Neutrophil (primary cell): ENCODE measurements around the gene SLC6A7.

Experiments
- H3K27ac ChIP-seq: fragments of 200-600 bp; sonication (generic); 2 replicates; pipeline ENCODE4 v1.5.1; 2016; ENCODE audit warnings: mild to moderate bottlenecking, moderate library complexity
- H3K27me3 ChIP-seq: fragments of 200-600 bp; sonication (generic); 2 replicates; pipeline ENCODE4 v1.6.0; 2016; ENCODE audit warnings: mild to moderate bottlenecking
- H3K36me3 ChIP-seq: fragments of 200-600 bp; sonication (generic); 2 replicates; pipeline ENCODE4 v1.5.1; 2017
- H3K4me1 ChIP-seq, 2 experiments: fragments of 200-600 bp in 1 of 2; sonication (generic) in 1 of 2; 1 replicate in 1 of 2; 2 replicates in 1 of 2; pipeline versions ENCODE4 v1.5.1 to v1.6.1; 2013 to 2016; ENCODE audit warnings: low read depth in 1 of 2, low read length in 1 of 2, mild to moderate bottlenecking in 1 of 2, moderate library complexity in 1 of 2; ENCODE audit not compliant: control insufficient read depth in 1 of 2, insufficient read depth in 1 of 2
- H3K4me3 ChIP-seq, 2 experiments: fragments of 200-600 bp in 1 of 2; sonication (generic) in 1 of 2; 1 replicate in 1 of 2; 2 replicates in 1 of 2; pipeline ENCODE4 v1.5.1; 2013 to 2016; ENCODE audit warnings: low read depth in 1 of 2, low read length in 1 of 2, mild to moderate bottlenecking in 1 of 2, moderate library complexity in 1 of 2
- H3K9me3 ChIP-seq: fragments of 200-600 bp; sonication (generic); 2 replicates; pipeline ENCODE4 v1.5.1; 2016
- TF ChIP-seq, protein P1 (sequence below): fragments of 200-600 bp; sonication (generic); IDR thresholded peaks from 2 replicates; pipeline ENCODE4 v1.5.1; 2016; ENCODE audit warnings: antibody characterized with exemption

Gene SLC6A7

DNA sequence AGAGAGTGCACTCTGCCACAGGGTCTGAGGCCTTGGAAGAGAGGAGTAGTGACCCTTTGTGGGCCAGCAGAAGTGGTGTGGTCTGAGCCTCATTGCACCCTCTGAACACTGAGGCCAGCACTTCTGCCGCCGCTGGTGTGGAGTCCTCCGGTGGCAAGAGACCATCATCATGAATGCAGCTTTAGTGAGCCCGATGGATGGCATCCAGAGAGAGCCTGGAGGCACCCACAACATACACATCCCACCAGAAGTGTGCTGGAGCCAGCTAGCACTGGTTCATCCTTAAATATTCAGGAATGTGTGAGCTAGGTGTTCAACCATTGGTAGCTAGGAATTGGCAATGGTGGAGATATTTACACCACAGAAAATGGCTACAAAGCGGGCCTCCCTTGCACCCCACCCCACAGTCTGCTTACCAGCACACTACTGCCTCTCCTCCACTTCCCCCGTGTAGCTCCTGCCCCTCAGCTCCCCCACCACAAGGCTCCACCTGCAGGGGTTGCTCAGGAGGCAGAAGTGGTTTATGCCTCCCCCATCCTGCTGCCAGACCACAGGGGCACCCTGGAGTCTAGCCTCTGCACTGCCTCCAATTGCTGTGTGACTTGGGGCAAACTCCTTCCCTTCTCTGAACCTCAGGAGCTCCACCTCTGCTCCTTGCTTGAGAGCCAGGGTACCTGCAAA is 16.4 kb downstream of the SLC6A7 start:
- H3K27me3 ChIP-seq: peaks cover 41% of the 10 kb centered on the region
- H3K27ac ChIP-seq: no peak overlapping the region
- no peaks in the 10 kb centered on the region for H3K9me3 ChIP-seq
- TF ChIP-seq, protein P1, sequence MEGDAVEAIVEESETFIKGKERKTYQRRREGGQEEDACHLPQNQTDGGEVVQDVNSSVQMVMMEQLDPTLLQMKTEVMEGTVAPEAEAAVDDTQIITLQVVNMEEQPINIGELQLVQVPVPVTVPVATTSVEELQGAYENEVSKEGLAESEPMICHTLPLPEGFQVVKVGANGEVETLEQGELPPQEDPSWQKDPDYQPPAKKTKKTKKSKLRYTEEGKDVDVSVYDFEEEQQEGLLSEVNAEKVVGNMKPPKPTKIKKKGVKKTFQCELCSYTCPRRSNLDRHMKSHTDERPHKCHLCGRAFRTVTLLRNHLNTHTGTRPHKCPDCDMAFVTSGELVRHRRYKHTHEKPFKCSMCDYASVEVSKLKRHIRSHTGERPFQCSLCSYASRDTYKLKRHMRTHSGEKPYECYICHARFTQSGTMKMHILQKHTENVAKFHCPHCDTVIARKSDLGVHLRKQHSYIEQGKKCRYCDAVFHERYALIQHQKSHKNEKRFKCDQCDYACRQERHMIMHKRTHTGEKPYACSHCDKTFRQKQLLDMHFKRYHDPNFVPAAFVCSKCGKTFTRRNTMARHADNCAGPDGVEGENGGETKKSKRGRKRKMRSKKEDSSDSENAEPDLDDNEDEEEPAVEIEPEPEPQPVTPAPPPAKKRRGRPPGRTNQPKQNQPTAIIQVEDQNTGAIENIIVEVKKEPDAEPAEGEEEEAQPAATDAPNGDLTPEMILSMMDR: no peak
- no peak overlapping the region for H3K4me3 ChIP-seq
- peaks cover 0 to 3% of the 10 kb centered on the region in 2 experiments for H3K4me1 ChIP-seq
- no peaks in the 10 kb centered on the region for H3K36me3 ChIP-seq

DNA sequence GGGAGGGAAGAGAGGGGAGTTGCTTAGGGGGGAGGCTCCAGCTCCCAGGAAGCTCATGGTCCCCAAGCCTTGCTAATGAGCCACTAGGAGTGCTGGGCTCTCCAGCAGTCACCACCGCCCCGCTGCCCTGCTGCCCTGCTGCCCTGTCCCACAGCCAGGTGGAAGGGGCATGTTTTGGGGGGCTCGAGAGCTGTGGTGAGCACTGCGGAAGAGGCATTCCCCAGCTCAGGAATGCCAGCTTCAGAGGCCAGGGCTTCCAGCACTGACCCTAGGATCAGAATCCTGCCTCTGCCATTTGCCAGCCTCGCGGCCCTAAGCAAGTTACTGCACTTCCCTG is 16.9 kb downstream of the SLC6A7 start:
- H3K27ac ChIP-seq: no peak overlapping the region
- TF ChIP-seq, protein P1: no peak
- H3K9me3 ChIP-seq: no peaks in the 10 kb centered on the region
- no peak overlapping the region for H3K4me3 ChIP-seq
- H3K27me3 ChIP-seq: peaks cover 41% of the 10 kb centered on the region
- no peaks in the 10 kb centered on the region for H3K36me3 ChIP-seq
- peaks cover 0 to 3% of the 10 kb centered on the region in 2 experiments for H3K4me1 ChIP-seq

DNA sequence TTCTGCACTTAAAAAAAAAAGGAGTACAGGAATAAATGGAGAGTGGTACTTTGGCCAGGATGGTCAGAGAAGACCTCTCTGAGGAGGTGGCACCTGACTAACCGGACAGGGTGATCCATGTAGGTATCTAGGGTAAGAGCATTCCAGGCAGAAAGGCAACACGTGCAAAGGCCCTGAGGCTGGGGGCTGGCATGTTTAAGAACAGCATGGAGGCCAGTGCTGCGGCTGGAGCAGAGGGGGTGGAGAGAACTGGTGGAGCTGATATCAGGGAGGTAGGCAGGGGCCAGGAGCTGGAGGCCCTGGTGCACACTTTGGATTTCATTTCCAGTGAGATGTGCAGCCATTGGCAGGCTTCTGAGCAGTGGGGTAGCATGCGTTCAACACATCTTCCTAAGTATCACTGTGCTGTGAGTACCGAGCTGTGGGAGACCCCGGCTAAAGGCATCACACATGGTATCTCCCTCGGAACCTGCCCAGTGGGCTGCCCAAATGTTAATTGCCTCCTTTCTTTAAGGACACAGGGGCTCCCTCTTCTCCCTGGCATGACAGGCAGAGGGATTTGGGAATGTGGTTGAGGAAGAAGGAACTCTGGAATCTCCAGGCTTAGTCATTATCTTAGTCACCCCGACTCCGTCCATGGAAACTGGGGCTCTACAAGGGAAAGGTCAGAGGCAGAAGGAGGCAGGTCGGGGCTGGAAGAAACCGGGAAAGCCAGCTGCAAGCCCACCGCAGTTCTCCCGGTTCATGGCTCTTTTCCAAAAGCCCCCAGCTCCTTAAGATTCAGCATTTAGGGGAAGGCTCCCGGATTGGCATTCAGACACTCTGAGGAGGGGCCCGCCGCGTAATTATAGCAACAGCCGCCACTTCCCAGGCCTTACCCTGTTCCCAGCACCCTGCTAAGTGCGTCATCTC is 18.6 kb downstream of the SLC6A7 start:
- TF ChIP-seq, protein P1: no peak
- Histone ChIP-seq H3K4me1 (peaks cover 0 to 3% of the 10 kb centered on the region in 2 experiments), H3K36me3 (no peaks in the 10 kb centered on the region), H3K4me3 (no peak overlapping the region), H3K9me3 (no peaks in the 10 kb centered on the region), H3K27me3 (peaks cover 41% of the 10 kb centered on the region), H3K27ac (no peak overlapping the region)

DNA sequence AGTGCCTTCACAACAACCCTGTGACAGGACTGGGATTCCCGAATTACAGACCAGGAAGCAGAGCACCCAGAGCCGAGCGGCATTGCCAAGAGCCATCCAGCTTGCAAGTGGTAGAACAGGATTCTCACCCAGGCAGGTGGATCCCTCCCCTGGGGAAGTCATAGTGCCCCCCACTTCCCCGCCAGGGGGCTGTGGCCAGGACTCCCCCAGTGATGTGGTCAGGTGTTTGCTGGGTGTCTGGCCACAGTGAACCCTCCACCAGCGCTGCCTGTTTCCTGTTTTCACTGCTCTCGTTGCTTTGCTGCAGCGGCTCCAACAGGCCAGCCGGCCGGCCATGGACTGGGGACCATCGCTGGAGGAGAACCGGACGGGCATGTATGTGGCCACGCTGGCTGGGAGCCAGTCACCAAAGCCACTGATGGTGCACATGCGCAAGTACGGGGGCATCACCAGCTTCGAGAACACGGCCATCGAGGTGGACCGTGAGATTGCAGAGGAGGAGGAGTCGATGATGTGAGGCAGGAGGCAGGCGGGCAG is 19.3 kb downstream of the SLC6A7 start:
- H3K36me3 ChIP-seq: no peaks in the 10 kb centered on the region
- H3K27me3 ChIP-seq: peaks cover 41% of the 10 kb centered on the region
- H3K4me3 ChIP-seq: no peak overlapping the region
- TF ChIP-seq, protein P1: no peak
- no peaks in the 10 kb centered on the region for H3K9me3 ChIP-seq
- H3K27ac ChIP-seq: no peak overlapping the region
- H3K4me1 ChIP-seq: peaks cover 0 to 3% of the 10 kb centered on the region in 2 experiments

DNA sequence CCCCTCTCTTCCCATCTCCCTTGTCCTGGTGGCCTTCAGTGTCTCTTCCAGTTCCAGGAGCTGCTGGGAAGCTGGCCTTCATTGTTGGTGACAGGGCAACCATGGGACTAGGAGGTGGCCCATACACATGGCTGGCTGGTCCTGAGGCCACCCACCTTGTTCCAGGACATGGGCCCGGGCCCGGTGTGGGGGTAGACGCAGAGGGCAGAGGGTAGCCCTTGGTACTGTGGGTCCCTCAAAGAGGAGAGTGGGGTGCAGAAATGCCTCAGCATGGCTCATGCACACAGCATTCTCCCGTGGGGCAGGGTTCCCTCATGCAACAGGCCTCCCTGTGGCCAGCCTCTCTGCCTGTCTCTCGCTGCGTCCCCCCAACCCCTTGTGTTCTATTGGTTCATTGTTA is 20.8 kb downstream of the SLC6A7 start:
- no peak overlapping the region for H3K27ac ChIP-seq
- TF ChIP-seq, protein P1: no peak
- peaks cover 0 to 3% of the 10 kb centered on the region in 2 experiments for H3K4me1 ChIP-seq

More for the DNA sequence above, 20.8 kb downstream of the SLC6A7 start:
- Histone ChIP-seq H3K9me3 (no peaks in the 10 kb centered on the region), H3K27me3 (peaks cover 41% of the 10 kb centered on the region), H3K36me3 (no peaks in the 10 kb centered on the region), H3K4me3 (no peak overlapping the region)
